Endothelial cell of umbilical vein (primary cell): ENCODE data around the gene MEAK7. TPM values are rescaled to one million over a fixed set of nuclear protein-coding genes. Genes with fewer than 3 reads are reported as not detected.

Experiments
- BruUV-seq: library from RNA; stranded (reverse); fragments of 400-500 nt; replicated peaks from 2 replicates; lab custom pipeline; 2021; lab: Mats Ljungman, UMichigan
- CTCF ChIA-PET: fragments of 300-600, 350-600 bp; sonication (Branson Sonifier 250); formaldehyde crosslinking; loops from one replicate; lab custom pipeline; 2021; ENCODE audit warnings: antibody characterized with exemption, inconsistent platforms; lab: Charles Lee
- POLR2A ChIA-PET: fragments of 300-600, 350-600 bp; sonication (Branson Sonifier 250); formaldehyde crosslinking; loops from one replicate; lab custom pipeline; 2021; ENCODE audit warnings: antibody characterized with exemption, inconsistent platforms; lab: Charles Lee
- DNase-seq: peaks from one replicate; pipeline ENCODE4 v3.0.0-alpha.2; 2011; ENCODE audit warnings: low read depth, low spot score
- FAIRE-seq: peaks from 2 replicates; lab custom pipeline; 2011; peaks lifted over from hg19 to GRCh38; lab: Jason Lieb, UNC
- H2AFZ ChIP-seq: 2 replicates; pipeline ENCODE4 v1.6.0; 2012; ENCODE audit warnings: low read depth, low read length, control low read depth, inconsistent platforms
- H3K27ac ChIP-seq: 2 replicates; pipeline ENCODE4 v1.5.1; 2011; ENCODE audit warnings: low read depth, mild to moderate bottlenecking, control low read depth, low read length, moderate library complexity; ENCODE audit not compliant: insufficient read depth
- H3K27me3 ChIP-seq, 2 experiments: 2 replicates each; pipeline versions ENCODE4 v1.6.0 to v1.6.1; 2011; ENCODE audit warnings: low read length in 2 of 2, mixed read lengths in 1 of 2; ENCODE audit not compliant: control insufficient read depth in 2 of 2, insufficient read depth in 2 of 2
- H3K36me3 ChIP-seq, 2 experiments: 2 replicates in 1 of 2; 3 replicates in 1 of 2; pipeline ENCODE4 v1.5.1; 2011; ENCODE audit warnings: low read length in 2 of 2, mild to moderate bottlenecking in 1 of 2, moderate library complexity in 1 of 2; ENCODE audit not compliant: control insufficient read depth in 2 of 2, insufficient read depth in 2 of 2; ENCODE audit errors: extremely low read depth in 1 of 2
- H3K4me1 ChIP-seq: 3 replicates; pipeline ENCODE4 v1.5.1; 2011; ENCODE audit warnings: mild to moderate bottlenecking, low read length; ENCODE audit not compliant: control insufficient read depth, insufficient read depth; ENCODE audit errors: extremely low read depth
- H3K4me2 ChIP-seq: 2 replicates; pipeline ENCODE4 v1.6.1; 2011; ENCODE audit warnings: low read length, control low read depth, mixed read lengths; ENCODE audit not compliant: insufficient read depth
- H3K4me3 ChIP-seq, 3 experiments: fragments of 200-600 bp in 1 of 3; sonication (generic), shearing (Covaris generic) in 1 of 3; replicated peaks in 1 of 3; 2 replicates each; pipeline ENCODE4 v1.5.1; 2011 to 2016; ENCODE audit warnings: control low read depth in 3 of 3, low read length in 3 of 3, mild to moderate bottlenecking in 2 of 3, inconsistent platforms in 1 of 3, low read depth in 1 of 3, moderate library complexity in 1 of 3; ENCODE audit not compliant: insufficient read depth in 1 of 3
- H3K79me2 ChIP-seq: 2 replicates; pipeline ENCODE4 v1.6.0; 2012; ENCODE audit warnings: low read length, inconsistent platforms; ENCODE audit not compliant: control insufficient read depth, insufficient read depth
- H3K9ac ChIP-seq: replicated peaks from 2 replicates; pipeline ENCODE3; 2011; ENCODE audit warnings: low read length, control low read depth; ENCODE audit not compliant: insufficient read depth; ENCODE audit errors: extremely low read depth
- H3K9me1 ChIP-seq: replicated peaks from 3 replicates; pipeline ENCODE4 v1.6.0; 2011; ENCODE audit warnings: mild to moderate bottlenecking, low read length; ENCODE audit not compliant: control insufficient read depth, insufficient read depth; ENCODE audit errors: extremely low read depth
- H3K9me3 ChIP-seq: replicated peaks from 2 replicates; pipeline ENCODE4 v1.5.1; 2012; ENCODE audit warnings: low read length, inconsistent platforms; ENCODE audit not compliant: control insufficient read depth, insufficient read depth
- H4K20me1 ChIP-seq: replicated peaks from 2 replicates; pipeline ENCODE3; 2011; ENCODE audit warnings: mild to moderate bottlenecking, low read length; ENCODE audit not compliant: control insufficient read depth, insufficient read depth; ENCODE audit errors: extremely low read depth
- EZH2 ChIP-seq: IDR thresholded peaks from 2 replicates; pipeline ENCODE4 v1.6.1; 2012; ENCODE audit warnings: borderline replicate concordance, low read depth, mild to moderate bottlenecking, moderate library complexity, low read length, inconsistent platforms; ENCODE audit not compliant: severe bottlenecking
- FOS ChIP-seq: IDR thresholded peaks from 2 replicates; pipeline ENCODE4 v1.6.1; 2011; ENCODE audit warnings: mild to moderate bottlenecking, low read length, moderate library complexity, borderline replicate concordance; ENCODE audit not compliant: insufficient read depth
- GATA2 ChIP-seq: IDR thresholded peaks from 2 replicates; pipeline ENCODE4 v1.7.0; 2011; ENCODE audit warnings: low read depth, mild to moderate bottlenecking, moderate library complexity, mixed read lengths, low read length; ENCODE audit not compliant: insufficient read length, insufficient read depth
- JUN ChIP-seq: IDR thresholded peaks from 2 replicates; pipeline ENCODE4 v1.6.1; 2011; ENCODE audit warnings: borderline replicate concordance, low read depth; ENCODE audit not compliant: insufficient read length, insufficient read depth
- MYC ChIP-seq: IDR thresholded peaks from one replicate; pipeline ENCODE4 v1.6.1; 2011; ENCODE audit warnings: mild to moderate bottlenecking, low read depth, low read length
- POLR2A ChIP-seq: IDR thresholded peaks from 2 replicates; pipeline ENCODE4 v1.6.1; 2012; ENCODE audit warnings: low read depth, mild to moderate bottlenecking, control low read depth, low read length
- POLR2AphosphoS5 ChIP-seq: IDR thresholded peaks from 2 replicates; pipeline ENCODE4 v1.6.1; 2012; ENCODE audit warnings: low read depth, mild to moderate bottlenecking, control low read depth, low read length, moderate library complexity; ENCODE audit not compliant: insufficient read depth
- dilution Hi-C: fragments of 300-500 bp; cut with MboI; formaldehyde crosslinking; loops from one replicate; pipeline ENCODE4 v1.15.0; 2019; ENCODE audit warnings: low sequenced_read_pairs; ENCODE audit not compliant: extremely low pct_ligation_motif_present
- intact Hi-C: fragments of 100-400 bp; cut with micrococcal nuclease; formaldehyde crosslinking; loops from one replicate; pipeline ENCODE4 v1.10.0; 2022
- polyA plus RNA-seq, 4 experiments: library from polyadenylated mRNA; depleted of rRNA in 3 of 4; stranded (reverse) in 3 of 4; unstranded in 1 of 4; fragments of >200 nt; gene quantifications; 2 replicates each; pipeline versions ENCODE4 v1.2.1 to v1.2.3, GENCODE V29; 2011 to 2012; ENCODE audit warnings: missing spikeins in 1 of 4
- total RNA-seq: library from RNA; stranded (reverse); gene quantifications from 2 replicates; pipeline ENCODE4 v1.2.3, GENCODE V29; 2021
- TF ChIP-seq, protein P1 (sequence below): IDR thresholded peaks from 2 replicates; pipeline ENCODE4 v1.6.1; 2011; ENCODE audit not compliant: insufficient read depth, insufficient read length
- TF ChIP-seq, protein P2 (sequence below), 2 donors: IDR thresholded peaks; 1 replicate in 1 of 2; 2 replicates in 1 of 2; pipeline ENCODE4 v1.5.1; 2011; ENCODE audit warnings: low read length in 2 of 2, mild to moderate bottlenecking in 2 of 2, moderate library complexity in 2 of 2, control low read depth in 1 of 2, inconsistent platforms in 1 of 2, low read depth in 1 of 2; ENCODE audit not compliant: insufficient read depth in 1 of 2; ENCODE audit errors: extremely low read depth in 1 of 2

The MEAK7 gene
- total and polyA plus RNA-seq, 2 donors (not counting 3 experiments of a cell fraction or from before 2014, with no cell fraction given), result 16.2 to 22.7 TPM

DNA sequence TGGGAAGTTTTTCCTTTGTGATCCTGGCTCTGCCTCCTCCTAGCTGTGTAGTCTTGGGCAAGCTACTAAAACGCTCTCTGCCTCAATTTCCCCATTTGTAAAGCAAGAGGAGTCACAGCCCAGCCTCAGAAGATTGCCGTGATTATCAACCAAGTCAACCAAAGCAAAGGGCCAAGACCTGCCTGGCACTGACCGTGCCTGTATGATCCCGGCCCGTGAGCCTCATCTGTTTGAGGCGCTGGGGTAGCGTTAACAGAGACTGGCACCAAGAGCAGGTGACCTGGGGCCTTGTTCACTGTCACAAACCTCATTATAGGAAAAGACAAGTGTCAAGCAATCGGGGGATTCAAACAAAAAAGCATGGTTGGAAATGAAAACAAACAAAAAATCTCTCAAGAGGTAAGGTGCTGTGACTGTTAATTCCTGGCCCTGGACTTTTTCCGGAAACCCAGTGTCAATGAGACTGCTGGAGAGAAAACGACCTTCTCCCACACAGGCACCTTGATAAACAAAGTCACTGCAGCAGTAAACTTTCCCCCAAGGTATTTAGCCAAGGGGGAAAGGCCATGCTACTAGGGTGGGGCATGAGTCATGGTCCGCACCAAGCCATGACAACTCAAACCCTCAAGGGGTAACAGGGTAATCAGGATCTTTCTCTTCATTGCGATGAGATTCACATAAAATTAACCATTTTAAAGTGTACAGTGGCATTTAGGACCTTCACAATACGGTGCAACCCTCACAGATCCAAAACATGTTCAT lies 5.4 kb downstream of the MEAK7 start:
- H3K9me3 ChIP-seq, result no peaks in the 10 kb centered on the region
- peaks cover 5 to 13% of the 10 kb centered on the region in 2 experiments for H3K36me3 ChIP-seq
- no peaks in the 10 kb centered on the region for H4K20me1 ChIP-seq
- TF ChIP-seq JUN (no peak), POLR2AphosphoS5 (no peak), FOS (no peak), MYC (no peak), EZH2 (no peak), POLR2A (no peak), GATA2 (no peak)
- TF ChIP-seq, protein P1, sequence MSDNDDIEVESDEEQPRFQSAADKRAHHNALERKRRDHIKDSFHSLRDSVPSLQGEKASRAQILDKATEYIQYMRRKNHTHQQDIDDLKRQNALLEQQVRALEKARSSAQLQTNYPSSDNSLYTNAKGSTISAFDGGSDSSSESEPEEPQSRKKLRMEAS, result no peak
- TF ChIP-seq, protein P2, sequence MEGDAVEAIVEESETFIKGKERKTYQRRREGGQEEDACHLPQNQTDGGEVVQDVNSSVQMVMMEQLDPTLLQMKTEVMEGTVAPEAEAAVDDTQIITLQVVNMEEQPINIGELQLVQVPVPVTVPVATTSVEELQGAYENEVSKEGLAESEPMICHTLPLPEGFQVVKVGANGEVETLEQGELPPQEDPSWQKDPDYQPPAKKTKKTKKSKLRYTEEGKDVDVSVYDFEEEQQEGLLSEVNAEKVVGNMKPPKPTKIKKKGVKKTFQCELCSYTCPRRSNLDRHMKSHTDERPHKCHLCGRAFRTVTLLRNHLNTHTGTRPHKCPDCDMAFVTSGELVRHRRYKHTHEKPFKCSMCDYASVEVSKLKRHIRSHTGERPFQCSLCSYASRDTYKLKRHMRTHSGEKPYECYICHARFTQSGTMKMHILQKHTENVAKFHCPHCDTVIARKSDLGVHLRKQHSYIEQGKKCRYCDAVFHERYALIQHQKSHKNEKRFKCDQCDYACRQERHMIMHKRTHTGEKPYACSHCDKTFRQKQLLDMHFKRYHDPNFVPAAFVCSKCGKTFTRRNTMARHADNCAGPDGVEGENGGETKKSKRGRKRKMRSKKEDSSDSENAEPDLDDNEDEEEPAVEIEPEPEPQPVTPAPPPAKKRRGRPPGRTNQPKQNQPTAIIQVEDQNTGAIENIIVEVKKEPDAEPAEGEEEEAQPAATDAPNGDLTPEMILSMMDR (IDR thresholded peaks at IDR 0.05; ENCODE audit: extremely low read depth in 1 of 2, insufficient read depth in 1 of 2, low read depth in 1 of 2, low read length in 2 of 2), result no peak
- peaks cover 5% of the 10 kb centered on the region for H3K4me1 ChIP-seq
- no peaks in the 10 kb centered on the region for H3K27me3 ChIP-seq
- intact Hi-C loops, result no loop called here
- H3K27ac ChIP-seq, result no peak overlapping the region
- no peak overlapping the region for H3K4me2 ChIP-seq
- no TSS peak for BruUV-seq
- H3K9me1 ChIP-seq, result no peaks in the 10 kb centered on the region
- FAIRE-seq (no peak), DNase-seq (no peak)
- no peak overlapping the region for H3K9ac ChIP-seq
- POLR2A ChIA-PET, result no interaction called here
- H2AFZ ChIP-seq, result no peak overlapping the region
- CTCF ChIA-PET, result interaction anchor here (1.1 to 1.2 kb wide), 2 partner anchors 12 kb away, joined by 3 to 5 read pairs; no protein-coding TSS in a partner anchor
- dilution Hi-C loops, result no loop called here
- H3K79me2 ChIP-seq, result peaks cover 4% of the 10 kb centered on the region
- H3K4me3 ChIP-seq, result no peak overlapping the region
